HG03432 (cell line): ENCODE results near the gene USP7.

Experiments
- ATAC-seq: cut with Tn5 transposase; IDR thresholded peaks from one replicate; pipeline ENCODE4 v1.9.1; 2021; ENCODE audit warnings: mild to moderate bottlenecking, moderate library complexity; ENCODE audit not compliant: unreplicated experiment

Gene USP7

GRCh38 chr16:8904018-8904430 lies 59.7 kb downstream of the USP7 start:
- ATAC-seq = no peak

DNA sequence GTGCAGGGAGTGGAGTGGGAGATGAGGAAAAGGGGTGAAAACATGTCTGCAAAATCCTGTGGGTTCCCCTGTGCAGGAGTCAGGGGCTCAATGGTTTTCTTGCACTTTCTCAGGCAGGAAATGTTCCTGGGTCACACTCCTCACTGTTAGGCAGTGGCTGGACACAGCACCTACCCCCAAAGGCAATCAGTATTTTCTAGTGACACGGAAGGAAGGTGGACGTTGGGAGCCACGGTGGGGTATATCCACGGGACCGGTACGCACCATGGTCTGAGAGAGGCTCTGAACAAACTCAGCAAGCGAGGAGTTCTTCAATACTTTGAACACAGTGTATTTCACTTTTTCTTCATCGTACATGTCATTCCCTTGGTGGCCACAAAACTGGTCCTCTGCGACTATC lies 60.7 kb downstream of the USP7 start:
- no peak for ATAC-seq

- no peak for ATAC-seq
Observed at GRCh38 chr16:8901320-8901861, 62.3 kb downstream of the USP7 start.

DNA sequence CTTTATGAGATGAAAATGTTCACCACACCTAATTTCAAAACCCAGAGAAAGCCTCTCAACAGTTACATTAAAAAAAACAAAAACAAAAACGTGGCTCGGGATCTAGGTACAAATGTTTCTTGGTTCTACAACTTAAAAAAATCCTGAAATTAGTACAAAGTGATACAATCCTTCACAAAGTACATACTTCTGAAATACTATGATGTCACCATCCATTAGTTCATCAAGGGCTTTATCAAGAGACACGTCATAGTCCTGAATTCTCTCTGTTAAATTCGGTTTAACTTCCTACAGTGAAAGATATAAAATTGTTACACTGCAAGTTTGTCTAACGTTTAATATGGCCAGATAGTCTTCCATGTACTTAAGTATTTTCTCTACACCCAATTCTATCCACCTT lies 63.4 kb downstream of the USP7 start:
- ATAC-seq = no peak

DNA sequence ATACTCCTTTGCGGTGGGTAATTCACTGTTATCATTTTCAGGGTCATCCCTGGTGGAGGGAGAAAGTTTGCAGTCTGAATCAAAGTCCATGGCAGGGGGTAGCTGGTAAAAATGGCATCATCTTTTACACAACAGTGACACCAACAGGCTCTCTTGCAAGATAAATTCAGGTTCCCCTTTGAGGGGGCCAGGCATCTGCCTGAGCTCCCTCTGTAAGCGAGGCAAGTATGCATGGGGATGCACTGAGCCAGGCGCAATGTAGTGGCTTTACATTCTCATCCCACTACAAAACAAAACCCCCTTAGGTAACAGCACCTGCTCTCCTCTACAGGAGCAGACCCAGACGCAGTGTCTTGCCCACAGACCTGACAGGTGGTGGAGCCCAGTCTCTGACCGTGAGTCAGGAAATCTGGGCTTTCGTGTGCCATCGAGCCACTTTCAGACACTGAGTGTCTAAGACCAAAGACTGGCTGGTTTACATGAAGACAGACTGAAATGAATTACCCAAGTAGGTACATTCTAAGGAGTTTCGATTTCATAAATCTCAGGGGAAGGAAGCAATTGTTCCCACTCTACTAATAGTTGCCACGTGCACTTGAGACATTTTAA lies 63.9 kb downstream of the USP7 start:
- ATAC-seq = no peak

DNA sequence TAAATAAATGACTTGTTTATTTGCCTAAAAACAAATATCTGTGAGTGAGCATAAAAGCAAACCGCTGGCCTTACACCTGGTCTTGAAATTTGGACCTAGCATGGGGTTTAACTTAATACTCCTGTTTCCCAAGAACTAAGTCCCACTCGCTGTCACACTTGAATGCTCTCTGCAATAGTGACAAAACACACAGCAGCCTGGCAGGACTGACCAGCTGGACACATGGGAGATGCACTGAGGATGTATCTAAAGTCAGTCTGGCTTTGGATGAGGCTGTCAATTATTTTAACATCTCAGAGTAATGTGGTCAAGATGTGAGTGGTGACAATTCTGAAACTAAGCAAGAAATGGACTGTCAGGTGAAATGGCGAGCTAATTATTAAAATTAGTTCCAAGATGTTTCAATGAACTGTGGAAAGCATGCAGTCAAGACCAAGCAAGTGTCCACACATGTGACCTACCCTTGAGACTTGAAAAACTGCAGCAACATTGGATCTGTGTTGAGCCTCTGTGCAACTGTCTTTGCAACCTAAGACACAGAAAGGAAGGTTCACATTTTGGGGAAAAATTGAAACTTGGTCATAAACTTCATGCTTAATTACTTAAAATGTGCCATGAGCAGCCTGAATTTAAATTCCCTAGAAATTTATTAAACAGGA lies 64.9 kb downstream of the USP7 start:
- no peak for ATAC-seq

DNA sequence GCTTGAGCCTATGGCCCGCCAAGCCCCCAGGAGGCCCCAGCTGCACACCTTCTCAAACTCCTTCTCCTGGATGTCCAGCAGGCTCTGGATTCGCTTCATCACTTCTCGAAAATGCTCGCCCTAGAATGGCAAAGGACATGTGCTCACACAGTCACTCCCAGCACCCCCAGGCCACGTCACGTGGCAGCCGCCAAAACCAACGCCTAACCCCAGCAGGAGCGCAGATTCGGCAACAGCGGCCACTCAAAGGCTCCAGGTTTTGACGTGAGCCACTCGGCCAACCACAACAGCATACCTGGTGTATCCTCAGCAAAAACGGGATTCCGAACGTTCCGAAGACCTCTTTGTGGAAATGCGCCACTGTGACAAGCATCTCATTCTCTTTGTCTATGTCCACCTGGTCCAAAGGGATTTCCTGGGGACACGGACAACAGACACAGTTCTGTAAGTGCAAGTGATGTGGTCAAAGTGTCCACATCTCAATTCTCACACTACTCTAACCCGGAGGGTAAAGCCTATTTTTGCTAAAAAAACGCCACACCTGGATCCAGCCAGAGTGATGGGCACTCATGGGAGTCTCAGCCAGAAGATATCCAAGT lies 68.9 kb downstream of the USP7 start:
- no peak for ATAC-seq

GRCh38 chr16:8893976-8894690 lies 69.6 kb downstream of the USP7 start:
- ATAC-seq = no peak

- no peak for ATAC-seq
Observed at GRCh38 chr16:8893426-8893825, 70.3 kb downstream of the USP7 start.

DNA sequence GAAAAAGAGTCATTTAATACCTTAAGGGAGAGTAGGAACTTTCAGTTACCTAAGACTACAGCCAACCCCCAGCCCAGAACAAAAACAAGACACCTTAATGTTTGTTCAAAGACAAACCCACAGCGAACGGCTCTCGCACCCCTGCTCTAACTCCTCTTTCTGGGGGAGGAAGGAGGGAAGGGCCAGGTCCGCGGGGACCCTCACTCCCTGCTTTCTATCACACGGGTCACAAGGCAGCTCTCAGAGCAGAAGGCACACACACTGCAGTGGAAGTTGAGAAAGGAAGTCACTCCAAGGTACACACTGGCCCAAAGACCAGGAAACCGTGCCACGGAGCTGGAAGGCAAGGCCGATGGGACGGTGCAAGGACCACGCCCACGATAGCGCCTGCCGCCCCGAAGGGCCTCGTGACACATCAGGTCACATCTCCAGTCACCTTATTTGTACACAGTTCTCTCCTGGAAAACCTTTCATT lies 71.6 kb downstream of the USP7 start:
- peak; percentile 27 for ATAC-seq

DNA sequence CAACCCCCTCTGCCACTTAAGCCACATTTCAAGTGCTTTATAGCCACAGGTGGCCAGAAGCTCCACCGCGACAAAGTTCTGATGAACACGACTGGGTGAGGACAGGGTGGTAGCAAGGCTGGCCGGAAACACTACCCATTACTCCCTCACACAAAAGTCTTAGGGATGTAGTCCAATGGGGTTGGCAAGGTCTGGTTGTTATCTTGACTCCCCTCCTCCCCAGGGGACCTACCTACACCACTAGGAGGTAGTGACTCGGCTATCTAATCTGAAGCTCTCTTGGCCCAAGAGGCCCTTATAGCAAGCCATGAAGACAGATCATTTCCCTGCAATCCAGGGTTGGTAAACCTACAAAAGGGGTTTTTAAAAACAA lies 73.2 kb downstream of the USP7 start:
- ATAC-seq = no peak

- no peak for ATAC-seq
Observed at GRCh38 chr16:8889893-8890548, 73.7 kb downstream of the USP7 start.

DNA sequence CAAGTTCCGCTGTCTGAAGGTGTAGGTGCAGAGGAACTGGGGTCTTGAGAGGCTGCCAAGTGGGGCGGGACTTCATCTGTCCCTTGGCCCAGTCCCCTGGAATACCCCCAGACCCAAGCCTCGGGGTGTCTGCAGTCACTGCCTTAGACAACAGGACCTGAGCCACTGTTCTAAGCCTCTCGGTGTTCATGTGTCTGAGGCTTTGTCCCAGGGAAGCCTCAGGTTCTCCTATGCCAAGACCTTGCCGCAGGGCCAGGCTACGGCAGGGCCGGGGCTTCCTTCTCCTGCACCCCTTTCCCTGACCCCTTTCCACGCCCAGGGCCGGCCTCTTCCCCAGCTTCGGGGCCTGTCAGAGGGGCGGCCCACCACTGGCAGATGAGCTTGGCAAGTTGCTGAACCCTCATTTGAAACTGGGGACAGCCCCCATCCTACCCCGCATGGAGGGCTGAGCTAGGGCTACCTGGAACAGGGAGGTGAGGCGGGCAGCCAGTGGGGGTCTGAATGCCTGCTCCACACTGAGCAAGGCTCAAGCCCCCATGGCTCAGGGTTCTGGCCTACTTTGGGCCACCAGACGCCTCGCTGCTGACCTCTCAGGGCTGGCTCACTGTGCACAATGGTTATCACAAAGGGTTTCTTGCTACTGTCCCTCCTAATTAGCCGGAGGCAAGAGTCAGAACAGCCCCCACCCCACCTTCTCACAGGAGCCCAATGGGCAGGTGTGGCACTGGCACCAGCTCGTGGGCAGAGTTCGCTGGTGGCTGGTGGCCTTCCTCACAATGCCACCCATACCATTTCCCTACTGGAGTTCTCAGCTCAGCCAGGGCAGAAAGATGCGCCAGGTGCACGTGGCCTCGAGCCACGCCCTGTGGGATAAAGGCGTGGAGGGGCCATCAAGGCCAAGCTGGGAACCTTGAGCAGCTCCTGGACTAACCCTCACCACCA lies 74.5 kb downstream of the USP7 start:
- ATAC-seq = no peak

DNA sequence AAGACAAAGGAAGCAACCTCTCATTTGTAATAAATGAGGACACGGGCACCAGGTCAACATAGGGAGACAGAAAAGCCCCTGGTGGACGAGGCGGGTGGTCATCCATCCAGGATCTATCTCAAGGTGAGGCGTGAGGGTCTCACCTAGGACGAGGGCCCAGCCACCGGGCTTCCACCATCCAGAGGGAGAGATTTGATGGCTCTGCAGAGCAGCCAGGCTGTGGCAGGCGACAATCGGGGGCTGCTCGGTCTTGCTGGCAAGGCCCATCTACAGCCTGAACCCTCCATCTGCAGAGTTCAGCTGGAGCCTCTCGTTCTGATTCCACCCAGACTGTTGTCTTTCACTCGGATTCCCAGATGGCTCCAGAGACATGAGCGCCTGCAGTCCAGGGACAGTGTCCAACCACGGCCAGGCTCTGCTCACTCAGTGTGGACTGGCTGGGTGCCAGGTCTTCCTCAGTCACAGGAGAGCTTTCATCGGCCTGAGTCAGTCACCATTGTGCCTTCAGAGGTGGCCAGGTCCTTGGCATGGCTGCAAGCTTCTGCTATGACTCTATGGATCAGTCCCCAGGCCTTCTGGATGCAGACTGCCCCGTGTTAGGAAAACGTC lies 75.7 kb downstream of the USP7 start:
- no peak for ATAC-seq

DNA sequence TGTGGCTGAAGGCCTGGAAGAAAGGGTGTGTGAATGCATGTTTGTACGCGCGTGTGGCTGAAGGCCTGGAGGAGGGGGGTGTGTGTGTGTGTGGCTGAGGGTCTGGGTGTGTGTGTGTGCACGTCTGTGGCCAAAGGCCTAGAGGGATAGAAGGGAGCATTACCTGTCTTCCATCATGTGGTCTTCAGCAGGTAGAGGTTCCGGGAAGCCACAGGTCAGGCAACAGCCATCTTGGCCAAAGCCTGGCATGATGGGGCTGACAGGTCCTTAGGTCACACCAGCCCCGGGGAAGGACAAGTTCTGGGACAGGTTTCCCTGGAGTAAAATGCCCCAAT lies 76.3 kb downstream of the USP7 start:
- no peak for ATAC-seq

- ATAC-seq = no peak
Observed at GRCh38 chr16:8886593-8887430, 76.9 kb downstream of the USP7 start.

DNA sequence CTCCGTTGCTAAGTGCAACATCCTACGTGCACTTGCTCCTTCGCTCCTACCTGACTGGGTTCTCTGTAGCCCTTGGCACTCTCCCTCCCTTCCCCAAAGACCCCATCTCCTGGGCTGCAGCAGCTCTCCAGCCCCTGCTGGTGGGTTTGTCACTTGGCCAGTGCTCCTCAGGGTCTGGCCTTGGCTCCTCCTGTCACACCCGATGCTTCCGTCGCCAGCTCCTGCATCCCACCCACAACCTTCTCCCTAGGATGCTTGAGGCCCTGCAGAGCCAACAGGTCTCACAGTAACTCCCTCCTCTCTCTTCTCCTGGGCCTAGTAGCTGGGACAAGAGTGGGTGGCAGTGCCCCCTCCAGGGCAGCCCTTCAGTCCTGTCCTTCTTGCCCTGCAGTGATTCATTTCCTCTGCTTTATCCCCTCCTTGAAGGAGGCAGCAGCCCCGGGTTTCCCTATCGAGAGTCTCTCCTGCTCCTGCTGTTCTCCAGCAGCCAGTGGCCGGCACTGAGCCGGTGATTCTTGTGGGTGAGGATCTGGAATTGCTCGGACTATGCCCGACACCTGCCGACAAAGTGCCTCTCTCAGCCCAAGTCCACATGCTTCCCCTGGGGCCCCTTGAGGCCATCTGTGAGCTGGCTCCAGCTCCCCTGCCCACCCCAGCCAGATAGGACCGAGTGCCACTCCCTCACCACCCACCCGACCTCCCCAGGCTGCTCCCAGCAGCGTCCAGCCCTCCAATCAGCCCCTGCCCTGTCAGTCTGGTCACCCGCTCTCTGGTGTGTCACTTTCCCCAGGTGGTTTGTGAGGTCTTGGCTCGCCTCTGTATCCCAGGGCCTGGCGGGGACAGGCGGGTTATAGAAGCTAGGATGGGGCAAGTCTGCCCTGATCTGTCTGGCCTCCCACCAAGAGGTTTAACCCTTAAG lies 77.8 kb downstream of the USP7 start:
- no peak for ATAC-seq
